GM21619 (cell line): ENCODE results near the gene RABL6.
A peak's percentile ranks its signal among the peaks of the same experiment; 100 is the strongest.
"Not testable (repeated sequence)": the region's sequence is repeated elsewhere in the genome, so short reads cannot be mapped to it uniquely, and the experiment has no call there.

ENCODE experiments used
- ATAC-seq: cut with Tn5 transposase; IDR thresholded peaks from one replicate; pipeline ENCODE4 v1.9.1; 2021; ENCODE audit not compliant: unreplicated experiment

The RABL6 gene

GRCh38 chr9:136775191-136775590, 32.6 kb upstream of the RABL6 start:
- ATAC-seq: no peak

- no peak for ATAC-seq
Measured at GRCh38 chr9:136776947-136777346, 30.8 kb upstream of the RABL6 start.

GRCh38 chr9:136777359-136777758, 30.4 kb upstream of the RABL6 start:
- ATAC-seq: no peak

DNA sequence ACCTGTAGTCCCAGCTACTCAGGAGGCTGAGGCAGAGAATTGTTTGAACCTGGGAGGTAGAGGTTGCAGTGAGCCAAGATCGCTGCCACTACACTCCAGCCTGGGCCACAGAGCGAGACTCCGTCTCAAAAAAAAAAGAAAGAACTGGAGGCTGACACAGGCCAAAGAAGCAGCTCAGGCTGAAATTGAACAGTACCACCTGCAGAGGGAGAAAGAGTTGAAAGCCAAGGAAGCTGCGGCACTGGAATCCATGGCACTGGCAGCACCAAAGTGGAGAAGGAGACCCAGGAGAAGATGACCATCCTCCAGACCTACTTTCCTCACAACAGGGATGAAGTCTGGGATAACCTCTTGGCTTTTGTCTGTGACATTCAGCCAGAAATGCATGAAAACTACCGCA, 27.9 kb upstream of the RABL6 start:
- ATAC-seq: no peak

- ATAC-seq: no peak
Measured at GRCh38 chr9:136782452-136782851, 25.3 kb upstream of the RABL6 start.

DNA sequence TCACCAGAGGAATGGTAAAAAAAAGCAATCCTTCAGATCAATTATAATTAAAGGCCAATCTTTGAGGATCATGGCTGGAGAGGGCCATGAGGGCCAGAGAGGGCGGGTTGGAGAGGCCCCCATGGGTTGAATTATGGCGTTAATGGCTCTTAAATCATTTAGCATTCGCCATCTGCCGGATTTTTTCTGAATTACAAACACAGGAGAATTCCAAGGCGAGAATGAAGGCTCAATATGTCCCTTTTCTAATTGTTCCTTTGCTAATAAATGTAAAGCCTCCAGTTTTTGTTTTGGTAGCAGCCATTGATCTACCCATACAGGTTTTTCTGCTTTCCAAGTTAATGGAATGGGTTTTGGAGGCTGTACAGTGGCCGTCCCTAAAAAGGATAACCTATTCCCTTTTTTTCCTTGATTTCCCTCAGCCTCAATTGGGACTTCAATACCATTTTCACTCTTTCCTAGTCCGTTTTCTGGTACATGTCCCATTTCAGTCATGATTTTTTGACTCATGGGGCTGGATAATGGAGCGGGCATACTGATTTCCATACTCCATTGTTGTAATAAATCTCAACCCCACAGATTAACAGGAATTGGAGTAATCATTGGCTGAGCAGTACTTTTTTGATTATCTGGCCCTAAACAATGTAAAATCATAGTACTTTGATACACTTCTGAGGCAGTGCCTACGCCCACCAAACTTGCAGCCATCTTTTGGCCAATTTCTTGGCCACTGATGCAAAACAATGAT, 23.3 kb upstream of the RABL6 start:
- no peak for ATAC-seq

DNA sequence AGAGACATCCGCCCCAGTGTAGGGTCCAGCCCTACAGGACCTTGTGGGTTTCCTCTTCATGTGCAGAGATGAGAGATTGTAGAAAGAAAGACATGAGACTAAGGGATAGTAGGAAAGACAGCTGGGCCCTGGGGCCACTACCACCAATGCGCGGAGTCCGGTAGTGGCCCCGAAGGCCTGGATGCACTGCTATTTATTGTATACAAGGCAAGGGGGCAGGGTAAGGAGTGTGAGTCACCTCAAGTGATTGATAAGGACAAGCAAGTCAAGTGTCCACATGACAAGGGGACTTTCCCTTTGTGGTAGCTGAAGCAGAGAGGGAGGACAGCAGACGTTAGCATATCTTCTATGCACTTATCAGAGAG, 22.8 kb upstream of the RABL6 start:
- no peak for ATAC-seq

DNA sequence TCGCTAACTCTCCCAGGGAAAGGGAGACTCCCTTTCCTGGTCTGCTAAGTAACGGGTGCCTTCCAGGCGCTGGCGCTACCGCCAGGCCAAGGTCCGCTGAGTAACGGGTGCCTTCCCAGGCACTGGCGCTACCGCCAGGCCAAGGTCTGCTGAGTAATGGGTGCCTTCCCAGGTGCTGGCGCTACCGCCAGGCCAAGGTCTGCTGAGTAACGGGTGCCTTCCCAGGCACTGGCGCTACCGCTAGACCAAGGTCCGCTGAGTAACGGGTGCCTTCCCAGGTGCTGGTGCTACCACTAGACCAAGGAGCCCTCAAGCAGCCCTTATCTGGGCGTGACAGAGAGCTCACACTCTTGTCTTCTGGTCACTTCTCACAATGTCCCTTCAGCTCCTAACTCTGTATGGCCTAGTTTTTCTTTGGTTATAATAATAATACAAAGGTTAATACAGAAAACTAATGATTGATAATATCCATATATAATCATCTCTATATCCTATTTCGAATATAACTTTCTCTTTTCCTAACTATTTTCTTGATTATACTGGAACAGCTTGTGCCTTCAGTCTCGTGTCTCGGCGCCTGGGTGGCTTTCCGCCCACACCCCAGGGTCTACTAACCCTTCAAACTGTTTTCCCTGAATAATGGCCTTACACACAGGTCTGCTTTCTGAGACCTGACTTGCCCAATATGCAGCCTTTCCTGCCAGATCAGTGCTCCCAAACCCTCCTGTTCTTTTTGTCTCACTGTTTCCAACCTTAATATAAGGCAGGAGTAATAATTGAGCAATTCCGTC, 22.0 kb upstream of the RABL6 start:
- not testable (repeated sequence) for ATAC-seq

GRCh38 chr9:136786451-136786850, 21.3 kb upstream of the RABL6 start:
- ATAC-seq: no peak

GRCh38 chr9:136786983-136787382, 20.8 kb upstream of the RABL6 start:
- ATAC-seq: not testable (repeated sequence)

DNA sequence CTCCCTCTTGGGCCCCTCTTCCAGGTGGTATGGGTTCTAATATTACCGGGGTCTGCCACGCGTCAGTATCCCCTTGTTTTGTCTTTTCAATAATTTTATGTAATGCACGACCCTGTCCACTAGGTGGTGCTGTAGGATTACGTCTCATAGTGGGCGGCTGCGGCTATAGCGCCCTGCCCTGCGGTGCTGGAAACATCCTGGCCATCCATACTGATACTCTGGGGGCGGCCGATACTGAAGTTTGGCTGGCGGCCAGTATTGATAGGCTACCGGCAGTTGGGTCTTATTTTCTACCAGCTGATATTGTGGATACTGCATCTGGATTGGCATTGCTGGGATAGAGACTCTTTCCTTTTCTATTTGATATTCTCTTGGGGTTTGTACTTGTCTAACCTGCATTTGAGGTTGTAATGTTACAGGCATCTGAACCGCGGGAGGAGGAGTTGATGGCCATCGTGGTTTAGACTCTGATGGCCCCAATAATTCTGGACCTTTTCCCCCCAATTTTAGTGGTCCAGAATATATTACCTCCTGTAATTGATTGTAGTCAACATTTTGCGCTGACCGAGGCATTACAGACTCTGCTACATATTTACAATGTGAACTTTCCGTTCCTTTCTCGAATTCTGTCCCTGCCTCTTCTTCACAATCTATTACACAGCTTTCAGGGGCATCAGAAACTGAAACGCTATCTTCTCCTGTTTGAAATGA, 19.9 kb upstream of the RABL6 start:
- ATAC-seq: no peak

GRCh38 chr9:136788644-136789522, 18.9 kb upstream of the RABL6 start:
- not testable (repeated sequence) for ATAC-seq

- ATAC-seq: no peak
Measured at GRCh38 chr9:136789523-136789937, 18.2 kb upstream of the RABL6 start.

DNA sequence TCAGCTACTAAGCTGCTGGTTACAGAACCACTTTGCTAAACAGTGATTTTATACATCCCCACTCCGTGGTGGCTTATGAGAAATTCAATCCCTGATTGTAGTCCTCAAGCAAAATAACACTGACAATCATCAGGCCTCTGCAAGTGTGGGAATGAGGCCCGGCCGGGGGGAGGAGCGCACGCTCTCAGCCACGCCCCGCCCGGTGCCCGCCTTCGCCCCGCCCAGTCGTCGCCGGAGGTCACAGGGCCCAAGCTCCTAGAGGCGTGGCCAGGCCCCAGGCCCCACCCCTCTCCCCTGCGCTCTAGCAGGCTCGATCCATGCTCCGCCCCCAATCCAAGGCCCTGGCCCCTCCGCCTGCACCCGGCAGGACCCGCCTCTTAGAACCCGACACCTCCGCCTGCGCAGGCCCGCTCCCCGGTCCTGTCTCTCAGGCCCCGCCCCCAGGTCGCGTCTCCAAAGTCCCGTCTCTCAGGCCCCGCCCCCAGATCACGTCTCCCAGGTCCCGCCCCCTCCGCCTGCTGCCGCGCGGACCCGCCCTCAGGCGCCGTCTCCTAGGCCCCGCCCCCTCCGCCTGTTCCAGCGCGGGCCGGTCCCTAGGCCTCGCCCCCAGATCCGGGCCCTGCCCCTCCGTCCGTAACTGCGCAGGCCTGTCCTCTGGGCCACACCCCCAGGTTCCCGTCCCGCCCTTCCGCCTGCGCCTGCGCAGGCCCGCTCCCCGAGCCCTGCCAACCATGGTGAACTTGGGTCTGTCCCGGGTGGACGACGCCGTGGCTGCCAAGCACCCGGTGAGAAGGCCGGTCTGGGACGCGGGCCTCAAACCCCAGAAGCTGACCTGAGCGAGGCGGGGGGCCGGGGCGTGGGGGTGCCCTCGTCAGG, 16.9 kb upstream of the RABL6 start, which contains the start of gene TMEM141:
TSS of gene TMEM141 (plus strand) at position 705 of the 876 bp plus-strand sequence. CDS start at position 732, 27 bp downstream.
- peak; percentile 82 for ATAC-seq

- ATAC-seq: no peak
Measured at GRCh38 chr9:136791516-136792276, 16.1 kb upstream of the RABL6 start.

GRCh38 chr9:136792321-136793085, 15.2 kb upstream of the RABL6 start:
- ATAC-seq: no peak

DNA sequence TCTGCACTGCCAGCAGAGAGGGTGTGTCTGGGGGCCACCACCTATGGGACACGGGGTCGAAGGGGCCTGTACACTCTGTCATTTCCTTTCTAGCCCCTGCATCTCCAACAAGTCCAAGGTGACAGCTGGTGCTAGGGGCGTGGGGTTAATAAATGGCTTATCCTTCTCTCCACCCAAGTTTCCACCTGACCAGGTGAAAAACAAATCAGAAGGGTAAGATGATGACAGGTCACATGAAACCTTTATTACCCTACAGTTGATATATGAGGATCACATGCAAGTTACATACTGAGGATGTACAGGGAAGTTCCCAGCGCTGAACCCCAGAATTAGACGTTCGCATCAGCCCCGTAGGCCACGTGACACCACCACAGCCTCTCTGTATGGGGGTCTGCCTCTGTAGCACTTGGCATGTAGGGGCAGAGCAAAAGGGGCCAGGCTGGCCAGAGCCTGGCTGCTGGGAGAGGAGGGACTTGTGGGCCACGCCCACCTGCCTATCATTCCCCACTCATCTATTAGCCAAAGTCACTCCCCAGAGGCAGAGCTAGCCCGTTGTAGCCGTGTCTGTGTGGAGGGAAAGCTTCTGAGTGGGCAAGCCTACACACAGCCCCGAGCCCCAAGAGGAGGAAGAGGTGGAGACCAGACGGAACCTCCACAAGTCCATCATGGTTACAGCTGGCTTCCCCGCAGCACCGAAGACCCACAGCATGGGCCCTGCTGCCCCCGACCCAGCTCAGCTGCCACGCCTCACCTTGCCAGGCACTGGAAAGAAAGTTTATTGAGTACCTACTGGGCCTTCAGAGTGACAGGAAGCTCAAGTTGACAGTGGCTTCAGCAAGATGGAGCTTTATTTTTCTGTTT, 14.4 kb upstream of the RABL6 start:
- ATAC-seq: no peak
